GM21737 (cell line): ENCODE results near the gene PAPPA.

Experiments used
- ATAC-seq: cut with Tn5 transposase; IDR thresholded peaks from one replicate; pipeline ENCODE4 v1.9.1; 2021; ENCODE audit warnings: mild to moderate bottlenecking, moderate library complexity; ENCODE audit not compliant: unreplicated experiment

The PAPPA gene

GRCh38 chr9:116372081-116372673, 218.6 kb downstream of the PAPPA start:
- ATAC-seq, result no peak

- no peak for ATAC-seq
These were observed 219.2 kb downstream of the PAPPA start for GRCh38 chr9:116372786-116373185.

GRCh38 chr9:116377179-116377798, 223.7 kb downstream of the PAPPA start:
- no peak for ATAC-seq

GRCh38 chr9:116378873-116379272, 225.3 kb downstream of the PAPPA start:
- no peak for ATAC-seq

GRCh38 chr9:116379821-116380220, 226.2 kb downstream of the PAPPA start:
- ATAC-seq, result no peak

- no peak for ATAC-seq
These were observed 227.0 kb downstream of the PAPPA start for GRCh38 chr9:116380496-116380995.

- ATAC-seq, result no peak
These were observed 227.8 kb downstream of the PAPPA start for GRCh38 chr9:116381350-116381749.

GRCh38 chr9:116382053-116382452, 228.5 kb downstream of the PAPPA start:
- ATAC-seq, result no peak

- no peak for ATAC-seq
These were observed 229.5 kb downstream of the PAPPA start for GRCh38 chr9:116383133-116383532.

- ATAC-seq, result no peak
These were observed 230.3 kb downstream of the PAPPA start for GRCh38 chr9:116383936-116384335.

GRCh38 chr9:116387934-116388698, 234.5 kb downstream of the PAPPA start:
- ATAC-seq, result peak; percentile 66

- no peak for ATAC-seq
These were observed 236.1 kb downstream of the PAPPA start for GRCh38 chr9:116389541-116390302.

GRCh38 chr9:116390303-116391228, 237.0 kb downstream of the PAPPA start:
- ATAC-seq, result peak; percentile 50

- no peak for ATAC-seq
These were observed 237.8 kb downstream of the PAPPA start for GRCh38 chr9:116391306-116391900.

GRCh38 chr9:116393198-116393597, 239.6 kb downstream of the PAPPA start:
- ATAC-seq, result no peak

- no peak for ATAC-seq
These were observed 240.5 kb downstream of the PAPPA start for GRCh38 chr9:116394070-116394469.

- no peak for ATAC-seq
These were observed 241.5 kb downstream of the PAPPA start for GRCh38 chr9:116394894-116395698.

- no peak for ATAC-seq
These were observed 242.1 kb downstream of the PAPPA start for GRCh38 chr9:116395699-116396037.

- ATAC-seq, result no peak
These were observed 249.6 kb downstream of the PAPPA start for GRCh38 chr9:116403171-116403570.
